SK-N-SH (cell line): Measurements from ENCODE around the gene OR2B6. TPM values are rescaled to one million over a fixed set of nuclear protein-coding genes. Genes with fewer than 3 reads are reported as not detected.
"Not testable (repeated sequence)": the region's sequence is repeated elsewhere in the genome, so short reads cannot be mapped to it uniquely, and the experiment has no call there.

Experiments
- CTCF ChIA-PET: fragments of 300-600, 350-600 bp; formaldehyde crosslinking; extraction: SDS; loops from one replicate; lab custom pipeline; 2021; lab: Yijun Ruan, JAX
- POLR2A ChIA-PET: fragments of 350-600 bp; sonication (Branson Sonifier 250); formaldehyde crosslinking; extraction: SDS; loops from one replicate; lab custom pipeline; 2020; ENCODE audit warnings: antibody characterized with exemption, inconsistent platforms; lab: Yijun Ruan, JAX
- DNase-seq: peaks from one replicate; pipeline ENCODE4 v3.0.0; 2012
- H2AFZ ChIP-seq: fragments of 200-600 bp; sonication (generic); 2 replicates; pipeline ENCODE4 v1.8.1; 2016; ENCODE audit warnings: antibody characterized with exemption, mild to moderate bottlenecking, low read depth
- H3F3A ChIP-seq: fragments of 200-600 bp; sonication (generic); replicated peaks from 2 replicates; pipeline ENCODE3; 2016; ENCODE audit warnings: antibody characterized with exemption, mild to moderate bottlenecking; ENCODE audit not compliant: insufficient read depth
- H3K27ac ChIP-seq, 2 experiments: fragments of 200-500 bp in 1 of 2; fragments of 200-600 bp in 1 of 2; sonication (Bioruptor generic) in 1 of 2; sonication (generic), shearing (Covaris generic) in 1 of 2; 2 replicates each; pipeline versions ENCODE4 v1.5.1 to v1.6.1; 2014 to 2016; ENCODE audit warnings: low read depth in 2 of 2, inconsistent platforms in 1 of 2, low read length in 1 of 2, mild to moderate bottlenecking in 1 of 2, mixed read lengths in 1 of 2
- H3K27me3 ChIP-seq: fragments of 200-600 bp; sonication (generic), shearing (Covaris generic); 2 replicates; pipeline ENCODE4 v1.6.1; 2016; ENCODE audit warnings: mixed run types; ENCODE audit not compliant: insufficient read depth
- H3K36me3 ChIP-seq, 2 experiments: fragments of 200-500 bp in 1 of 2; fragments of 200-600 bp in 1 of 2; sonication (Bioruptor generic) in 1 of 2; sonication (generic) in 1 of 2; replicated peaks in 1 of 2; 2 replicates each; pipeline versions ENCODE3 to v1.5.1; 2014 to 2016; ENCODE audit warnings: low read length in 1 of 2, mild to moderate bottlenecking in 1 of 2; ENCODE audit not compliant: insufficient read depth in 2 of 2, control insufficient read depth in 1 of 2
- H3K4me1 ChIP-seq, 2 experiments: fragments of 200-500 bp in 1 of 2; fragments of 200-600 bp in 1 of 2; sonication (Bioruptor generic) in 1 of 2; sonication (generic), shearing (Covaris generic) in 1 of 2; 2 replicates each; pipeline versions ENCODE4 v1.5.1 to v1.6.1; 2014 to 2016; ENCODE audit warnings: low read depth in 1 of 2, low read length in 1 of 2, mixed run types in 1 of 2; ENCODE audit not compliant: insufficient read depth in 2 of 2, control insufficient read depth in 1 of 2
- H3K4me2 ChIP-seq: fragments of 200-600 bp; sonication (generic), shearing (Covaris generic); 2 replicates; pipeline ENCODE4 v1.6.1; 2017; ENCODE audit warnings: mixed run types
- H3K4me3 ChIP-seq, 2 experiments: fragments of 200-500 bp in 1 of 2; fragments of 200-600 bp in 1 of 2; sonication (Bioruptor generic) in 1 of 2; sonication (generic), shearing (Covaris generic) in 1 of 2; 2 replicates each; pipeline versions ENCODE4 v1.5.1 to v1.8.1; 2014 to 2016; ENCODE audit warnings: low read depth in 2 of 2, inconsistent platforms in 1 of 2, low read length in 1 of 2, mild to moderate bottlenecking in 1 of 2, mixed read lengths in 1 of 2, moderate library complexity in 1 of 2
- H3K79me2 ChIP-seq: fragments of 200-600 bp; sonication (generic); 2 replicates; pipeline ENCODE4 v1.8.1; 2017; ENCODE audit warnings: mild to moderate bottlenecking; ENCODE audit not compliant: insufficient read depth
- H3K9ac ChIP-seq: fragments of 200-600 bp; sonication (generic); 2 replicates; pipeline ENCODE4 v1.6.1; 2017; ENCODE audit warnings: mixed run types
- H3K9me2 ChIP-seq: fragments of 200-600 bp; sonication (generic); 2 replicates; pipeline ENCODE4 v1.6.1; 2017; ENCODE audit warnings: mixed run types
- H3K9me3 ChIP-seq: fragments of 200-600 bp; sonication (generic); 2 replicates; pipeline ENCODE4 v1.6.1; 2017; ENCODE audit warnings: mixed run types, mild to moderate bottlenecking, moderate library complexity
- H4K20me1 ChIP-seq: fragments of 200-600 bp; sonication (generic); 2 replicates; pipeline ENCODE4 v1.6.1; 2017; ENCODE audit warnings: mild to moderate bottlenecking, mixed run types; ENCODE audit not compliant: insufficient read depth
- CHD2 ChIP-seq: fragments of 150-350 bp; IDR thresholded peaks from 2 replicates; pipeline ENCODE4 v1.6.1; 2018; ENCODE audit warnings: low read length; ENCODE audit not compliant: partially characterized antibody
- CTCF ChIP-seq: fragments of 200-600 bp; sonication (generic); IDR thresholded peaks from 2 replicates; pipeline ENCODE4 v1.6.1; 2017; ENCODE audit warnings: antibody characterized with exemption, mild to moderate bottlenecking, moderate library complexity
- EP300 ChIP-seq, 2 experiments: IDR thresholded peaks; 2 replicates each; pipeline versions ENCODE4 v1.4.0 to v1.6.1; 2012; ENCODE audit warnings: borderline replicate concordance in 1 of 2, low read depth in 1 of 2, low read length in 1 of 2
- EZH2phosphoT487 ChIP-seq: fragments of 200-600 bp; sonication (generic); IDR thresholded peaks from 2 replicates; pipeline ENCODE4 v1.6.1; 2017; ENCODE audit warnings: low read depth, mixed run types, mild to moderate bottlenecking, antibody characterized with exemption, moderate library complexity, borderline replicate concordance
- FOSL2 ChIP-seq: IDR thresholded peaks from 2 replicates; pipeline ENCODE4 v1.4.0; 2012; ENCODE audit warnings: low read depth, mild to moderate bottlenecking, moderate library complexity, borderline replicate concordance
- FOXJ3 ChIP-seq: sonication (generic); formaldehyde crosslinking; IDR thresholded peaks from 2 replicates; pipeline ENCODE4 v1.5.1; 2020; ENCODE audit warnings: mild to moderate bottlenecking, missing genetic modification reagents
- FOXM1 ChIP-seq: IDR thresholded peaks from 2 replicates; pipeline ENCODE4 v1.4.0; 2012; ENCODE audit warnings: low read depth, mild to moderate bottlenecking
- GATA2 ChIP-seq: sonication (generic); formaldehyde crosslinking; IDR thresholded peaks from 2 replicates; pipeline ENCODE4 v1.5.0; 2020; ENCODE audit warnings: mild to moderate bottlenecking, missing genetic modification reagents
- JUND ChIP-seq: IDR thresholded peaks from 2 replicates; pipeline ENCODE4 v1.4.0; 2012
- MEF2A ChIP-seq: IDR thresholded peaks from 2 replicates; pipeline ENCODE4 v1.4.0; 2012; ENCODE audit warnings: low read depth, borderline replicate concordance
- MXI1 ChIP-seq: IDR thresholded peaks from 2 replicates; pipeline ENCODE4 v1.6.1; 2012; ENCODE audit warnings: mild to moderate bottlenecking, low read depth, low read length, improper control_type of control experiment
- NRF1 ChIP-seq: IDR thresholded peaks from 2 replicates; pipeline ENCODE4 v1.6.1; 2012; ENCODE audit warnings: low read depth, mild to moderate bottlenecking, low read length
- POLR2AphosphoS5 ChIP-seq: IDR thresholded peaks from 2 replicates; pipeline ENCODE4 v1.6.1; 2012; ENCODE audit warnings: low read depth, low read length
- RAD21 ChIP-seq: IDR thresholded peaks from 2 replicates; pipeline ENCODE4 v1.6.1; 2012; ENCODE audit warnings: mild to moderate bottlenecking, low read length
- RCOR1 ChIP-seq: fragments of 150-350 bp; IDR thresholded peaks from 2 replicates; pipeline ENCODE4 v1.6.1; 2017; ENCODE audit warnings: antibody characterized with exemption, low read length
- REST ChIP-seq: IDR thresholded peaks from 2 replicates; pipeline ENCODE4 v1.6.1; 2012; ENCODE audit warnings: mild to moderate bottlenecking, low read depth, low read length, moderate library complexity
- RFX5 ChIP-seq: IDR thresholded peaks from 2 replicates; pipeline ENCODE4 v1.6.1; 2012; ENCODE audit warnings: mild to moderate bottlenecking, improper control_type of control experiment, low read length
- YY1 ChIP-seq: IDR thresholded peaks from 2 replicates; pipeline ENCODE4 v1.4.0; 2012; ENCODE audit warnings: low read depth, mild to moderate bottlenecking
- WGBS: methylation state at CpG from one replicate; pipeline ENCODE4 v1.1.6; 2017; ENCODE audit warnings: low lambda C conversion rate; 5-methylcytosine and 5-hydroxymethylcytosine counted together
- polyA plus RNA-seq, 3 experiments: library from polyadenylated mRNA; depleted of rRNA; stranded (reverse); fragments of >200 nt; gene quantifications; 2 replicates each; pipeline ENCODE4 v1.2.3, GENCODE V29; 2012
- TF ChIP-seq, protein P1 (sequence below): IDR thresholded peaks from 2 replicates; pipeline ENCODE4; 2012

Gene OR2B6
- polyA plus RNA-seq, 1 of the 3 experiments (the other 2 are of a cell fraction), result 0.21 TPM

- no peak overlapping the region for H3K4me2 ChIP-seq
- no peak overlapping the region for H2AFZ ChIP-seq
- no peak overlapping the region for H3K27ac ChIP-seq
- H3K9ac ChIP-seq, result no peak overlapping the region
- no peaks in the 10 kb centered on the region for H3K36me3 ChIP-seq
- H3K9me3 ChIP-seq, result no peaks in the 10 kb centered on the region; the same call in 1 of the 2 replicates
- H3K79me2 ChIP-seq, result no peaks in the 10 kb centered on the region
- ChIA-PET POLR2A (no interaction called here), CTCF (no interaction called here)
- no peak for DNase-seq
- no peaks in the 10 kb centered on the region for H4K20me1 ChIP-seq
- TF ChIP-seq, protein P1, sequence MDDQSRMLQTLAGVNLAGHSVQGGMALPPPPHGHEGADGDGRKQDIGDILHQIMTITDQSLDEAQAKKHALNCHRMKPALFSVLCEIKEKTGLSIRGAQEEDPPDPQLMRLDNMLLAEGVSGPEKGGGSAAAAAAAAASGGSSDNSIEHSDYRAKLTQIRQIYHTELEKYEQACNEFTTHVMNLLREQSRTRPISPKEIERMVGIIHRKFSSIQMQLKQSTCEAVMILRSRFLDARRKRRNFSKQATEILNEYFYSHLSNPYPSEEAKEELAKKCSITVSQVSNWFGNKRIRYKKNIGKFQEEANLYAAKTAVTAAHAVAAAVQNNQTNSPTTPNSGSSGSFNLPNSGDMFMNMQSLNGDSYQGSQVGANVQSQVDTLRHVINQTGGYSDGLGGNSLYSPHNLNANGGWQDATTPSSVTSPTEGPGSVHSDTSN, result no peak
- TF ChIP-seq NRF1 (no peak), YY1 (no peak), FOXM1 (no peak), RAD21 (no peak), GATA2 (CRISPR knock-in tag) (no peak), RCOR1 (no peak), EZH2phosphoT487 (no peak), RFX5 (no peak), POLR2AphosphoS5 (no peak), EP300 (IDR thresholded peaks at IDR 0.05; ENCODE audit: borderline replicate concordance in 1 of 2, low read depth in 1 of 2, low read length in 1 of 2) (no peak), CTCF (no peak), MEF2A (no peak), MXI1 (no peak), FOSL2 (no peak), CHD2 (no peak), FOXJ3 (CRISPR knock-in tag) (no peak), REST (no peak), JUND (no peak)
- WGBS, result 33% methylated on average over 6 of the region's 6 CpGs
- H3K27me3 ChIP-seq, result no peaks in the 10 kb centered on the region
- no peaks in the 10 kb centered on the region for H3F3A ChIP-seq
- no peaks in the 10 kb centered on the region for H3K9me2 ChIP-seq
- H3K4me3 ChIP-seq, result no peak overlapping the region; a peak in 1 of 4 replicates
- H3K4me1 ChIP-seq, result no peaks in the 10 kb centered on the region
Measured at GRCh38 chr6:27924179-27924578, 32.9 kb upstream of the OR2B6 start.

DNA sequence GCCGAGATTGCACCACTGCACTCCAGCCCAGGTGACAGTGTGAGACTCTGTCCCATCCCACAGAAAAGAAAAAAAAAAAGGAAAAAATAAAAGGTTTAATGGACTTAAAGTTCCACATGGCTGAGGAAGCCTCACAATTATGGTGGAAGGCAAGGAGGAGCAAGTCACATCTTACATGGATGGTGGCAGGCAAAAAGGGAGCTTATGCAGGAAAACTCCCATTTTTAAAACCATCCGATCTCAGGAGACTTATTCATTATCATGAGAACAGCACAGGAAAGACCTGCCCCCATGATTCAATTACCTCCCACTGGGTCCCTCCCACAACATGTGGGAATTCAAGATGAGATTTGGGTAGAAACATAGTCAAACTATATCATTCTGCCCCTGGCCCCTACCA is 29.0 kb upstream of the OR2B6 start:
- H3K4me2 ChIP-seq, H4K20me1 ChIP-seq, H3F3A ChIP-seq, POLR2A ChIA-PET, H2AFZ ChIP-seq, H3K9me3 ChIP-seq, H3K27ac ChIP-seq, H3K4me1 ChIP-seq, DNase-seq, CTCF ChIA-PET, H3K79me2 ChIP-seq, H3K36me3 ChIP-seq, H3K27me3 ChIP-seq, H3K4me3 ChIP-seq, H3K9ac ChIP-seq, H3K9me2 ChIP-seq: not testable (repeated sequence)
- WGBS, result 38% methylated on average over 2 of the region's 2 CpGs

DNA sequence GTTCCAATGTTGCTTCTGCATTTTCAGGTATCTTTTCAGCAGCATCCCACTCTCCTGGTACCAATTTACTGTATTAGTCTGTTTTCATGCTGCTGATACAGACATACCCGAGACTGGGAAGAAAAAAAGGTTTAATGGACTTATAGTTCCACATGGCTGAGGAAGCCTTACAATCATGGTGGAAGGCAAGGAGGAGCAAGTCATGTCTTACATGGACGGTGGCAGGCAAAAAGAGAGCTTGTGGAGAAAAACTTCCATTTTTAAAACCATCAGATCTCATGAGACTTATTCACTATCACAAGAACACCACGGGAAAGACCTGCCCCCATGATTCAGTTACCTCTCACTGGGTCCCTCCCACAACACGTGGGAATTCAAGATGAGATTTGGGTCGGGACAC is 27.1 kb upstream of the OR2B6 start:
- H3K9me2 ChIP-seq, H3K9me3 ChIP-seq, H4K20me1 ChIP-seq, H3K4me2 ChIP-seq, H3K27me3 ChIP-seq, POLR2A ChIA-PET, CTCF ChIA-PET, DNase-seq, H3K4me1 ChIP-seq, H3K9ac ChIP-seq, H3K36me3 ChIP-seq, H3K27ac ChIP-seq, H2AFZ ChIP-seq, H3F3A ChIP-seq, H3K79me2 ChIP-seq, H3K4me3 ChIP-seq: not testable (repeated sequence)
- 0% methylated on average over 5 of the region's 5 CpGs for WGBS
